GM08714 (cell line): ENCODE measurements around the gene AFMID.
"Not testable (repeated sequence)": the region's sequence is repeated elsewhere in the genome, so short reads cannot be mapped to it uniquely, and the experiment has no call there.

Experiments used
- H3K4me3 ChIP-seq: fragments of 200-500 bp; sonication (Bioruptor generic); 2 replicates; pipeline ENCODE4 v1.5.1; 2014; ENCODE audit warnings: mild to moderate bottlenecking, low read length, inconsistent platforms
- ZNF274 ChIP-seq: IDR thresholded peaks from 2 replicates; pipeline ENCODE4 v1.6.1; 2012; ENCODE audit warnings: mild to moderate bottlenecking, low read depth, low read length

AFMID gene

GRCh38 chr17:78230252-78230962 lies 43.2 kb downstream of the AFMID start:
- H3K4me3 ChIP-seq, result no peak overlapping the region
- TF ChIP-seq ZNF274, result no peak

GRCh38 chr17:78230996-78231935 lies 44.1 kb downstream of the AFMID start, which contains the start of gene TMEM235:
TSS of gene TMEM235 (plus strand) at chr17:78231631. CDS start at chr17:78232024, 393 bp downstream.
- TF ChIP-seq ZNF274, result no peak
- H3K4me3 ChIP-seq, result no peak within 1 kb of the TSS

- TF ChIP-seq ZNF274, result no peak
- H3K4me3 ChIP-seq, result no peak overlapping the region
Measured at GRCh38 chr17:78231991-78232858, 45.1 kb downstream of the AFMID start.

DNA sequence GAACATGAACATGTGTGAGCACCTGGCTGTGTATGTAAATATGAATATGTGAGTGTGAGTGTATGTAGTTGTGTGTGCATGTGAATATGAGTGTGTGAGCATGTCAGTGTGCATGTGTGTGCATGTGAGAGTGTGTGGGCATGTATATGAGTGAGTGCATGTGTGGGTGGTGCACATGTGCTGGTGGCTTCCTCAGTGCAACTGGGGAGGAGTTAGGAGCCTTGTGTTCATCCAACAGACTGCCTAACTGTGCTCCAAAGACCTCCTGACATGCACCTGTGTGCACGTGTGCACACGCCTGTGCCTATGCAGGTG lies 45.7 kb downstream of the AFMID start:
- TF ChIP-seq ZNF274, result no peak
- H3K4me3 ChIP-seq, result no peak overlapping the region

DNA sequence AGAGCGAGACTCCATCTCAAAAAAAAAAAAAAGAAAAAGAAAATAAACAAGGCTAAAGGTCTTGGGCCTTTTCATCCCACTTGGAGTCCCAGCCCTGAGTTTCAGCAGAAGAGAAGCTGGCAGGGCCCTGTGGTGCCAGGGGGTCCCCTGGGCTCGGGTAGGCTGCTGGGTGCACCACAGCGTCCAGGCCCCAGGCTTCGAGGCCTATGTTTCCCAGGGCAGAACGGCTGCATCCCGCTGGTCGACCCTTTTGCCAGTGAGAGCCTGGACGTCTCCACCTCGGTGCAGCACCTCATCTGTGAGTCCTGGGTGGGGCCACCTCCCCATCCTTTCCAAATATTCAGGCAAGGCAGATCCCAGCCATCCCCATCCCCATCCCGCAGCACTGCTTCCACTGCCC lies 46.5 kb downstream of the AFMID start:
- no peak overlapping the region for H3K4me3 ChIP-seq
- TF ChIP-seq ZNF274, result no peak

GRCh38 chr17:78234261-78234865 lies 47.2 kb downstream of the AFMID start:
- TF ChIP-seq ZNF274, result no peak
- H3K4me3 ChIP-seq, result no peak overlapping the region

DNA sequence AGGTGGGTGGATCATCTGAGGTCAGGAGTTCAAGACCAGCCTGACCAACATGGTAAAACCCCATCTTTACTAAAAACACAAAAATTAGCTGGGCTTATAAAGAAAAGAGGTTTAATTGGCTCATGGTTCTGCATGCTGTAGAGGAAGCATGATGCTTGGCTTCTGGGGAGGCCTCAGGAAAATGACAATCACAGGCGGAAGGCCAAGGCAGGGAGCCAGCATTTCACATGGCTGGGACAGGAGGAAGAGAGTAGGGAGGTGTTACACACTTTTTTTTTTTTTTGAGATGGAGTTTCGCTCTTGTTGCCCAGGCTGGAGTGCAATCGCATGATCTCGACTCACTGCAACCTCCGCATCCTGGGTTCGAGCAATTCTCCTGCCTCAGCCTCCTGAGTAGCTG lies 47.9 kb downstream of the AFMID start:
- H3K4me3 ChIP-seq, result not testable (repeated sequence)

DNA sequence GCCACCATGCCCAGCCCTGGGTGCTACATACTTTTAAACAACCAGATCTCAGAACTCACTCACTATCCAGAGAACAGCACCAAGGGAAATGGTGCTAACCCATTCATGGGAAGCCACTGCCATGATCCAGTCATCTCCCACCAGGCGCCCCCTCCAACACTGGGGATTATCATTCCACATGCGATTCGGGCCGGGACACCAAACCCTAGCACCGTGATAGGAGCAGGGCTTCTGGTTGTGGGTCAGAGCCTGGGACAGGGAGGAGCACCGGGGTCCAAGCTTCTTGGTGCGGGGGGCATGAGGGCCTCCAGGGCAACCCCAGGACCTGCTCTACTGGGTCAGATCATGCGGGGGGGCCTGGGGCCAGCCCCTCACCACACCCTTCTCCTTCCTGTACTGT lies 48.7 kb downstream of the AFMID start:
- no peak overlapping the region for H3K4me3 ChIP-seq
- no peak for TF ChIP-seq ZNF274

DNA sequence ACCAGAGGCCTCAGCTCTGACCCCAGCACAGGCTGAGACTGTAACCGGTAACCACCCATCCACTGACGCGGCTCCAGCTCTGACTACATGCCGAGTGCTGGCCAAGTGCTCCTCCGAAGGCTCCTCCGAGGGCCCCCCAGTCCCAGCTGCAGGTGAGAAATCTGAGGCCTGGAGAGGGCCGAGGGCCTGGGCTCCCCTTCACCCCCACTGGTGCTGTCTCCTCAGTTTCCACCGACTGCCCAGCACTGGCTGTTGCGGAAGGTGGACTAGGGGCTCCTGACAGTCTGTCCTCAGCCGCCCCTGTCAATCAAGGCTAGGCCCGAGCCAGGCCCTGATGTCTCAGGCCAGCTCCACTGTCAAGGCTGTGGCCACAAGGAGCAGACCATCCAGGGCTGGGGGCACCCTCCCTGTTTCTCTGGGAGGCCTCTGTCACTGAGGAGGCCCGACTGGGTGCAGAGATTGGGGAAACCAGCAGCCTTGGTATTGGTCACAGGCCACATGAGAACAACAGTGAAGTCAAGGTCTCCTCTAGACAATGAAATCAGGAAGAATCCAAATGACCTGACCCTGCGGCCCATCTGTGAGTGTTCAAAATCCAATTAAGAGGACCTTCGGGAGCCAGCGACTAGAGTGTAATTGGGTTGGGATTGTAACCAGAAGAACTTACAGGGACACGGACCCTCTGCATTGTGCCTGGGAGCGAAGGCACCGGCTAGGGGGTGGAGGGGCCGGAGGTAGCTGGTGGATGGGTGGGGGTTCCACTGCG lies 49.4 kb downstream of the AFMID start:
- TF ChIP-seq ZNF274, result no peak

GRCh38 chr17:78237401-78238012 lies 50.3 kb downstream of the AFMID start:
- no peak overlapping the region for H3K4me3 ChIP-seq
- no peak for TF ChIP-seq ZNF274

More for the DNA sequence above, 49.4 kb downstream of the AFMID start:
- H3K4me3 ChIP-seq, result no peak overlapping the region

DNA sequence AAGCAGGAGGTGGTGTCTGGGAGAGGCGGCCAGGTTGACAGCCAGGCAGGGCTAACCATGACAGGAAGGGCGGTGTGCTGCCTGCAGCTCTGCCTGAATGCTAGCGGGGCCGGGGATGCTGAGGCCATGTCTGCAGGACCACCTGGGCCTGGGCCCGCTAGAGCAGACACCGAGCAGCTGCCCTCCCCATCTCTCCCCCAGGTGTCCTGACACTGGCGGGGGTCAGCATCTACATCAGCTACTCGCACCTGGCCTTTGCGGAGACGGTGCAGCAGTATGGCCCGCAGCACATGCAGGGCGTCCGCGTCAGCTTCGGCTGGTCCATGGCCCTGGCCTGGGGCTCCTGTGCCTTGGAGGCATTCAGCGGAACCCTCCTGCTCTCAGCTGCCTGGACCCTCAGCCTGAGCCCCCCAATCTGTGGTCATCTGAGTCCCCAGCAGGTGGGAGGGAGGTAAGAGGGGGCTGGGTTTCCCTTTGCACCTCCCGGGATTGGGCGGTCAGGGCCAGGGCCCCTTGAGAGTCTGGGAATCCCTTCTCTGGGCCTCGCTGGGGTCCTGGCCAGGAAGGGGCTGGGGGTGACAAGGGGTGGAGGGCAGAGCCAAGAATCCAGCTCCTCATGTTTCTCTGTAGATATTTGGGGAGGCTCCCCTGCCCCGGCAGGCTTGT lies 51.8 kb downstream of the AFMID start:
- TF ChIP-seq ZNF274, result no peak
- no peak overlapping the region for H3K4me3 ChIP-seq

DNA sequence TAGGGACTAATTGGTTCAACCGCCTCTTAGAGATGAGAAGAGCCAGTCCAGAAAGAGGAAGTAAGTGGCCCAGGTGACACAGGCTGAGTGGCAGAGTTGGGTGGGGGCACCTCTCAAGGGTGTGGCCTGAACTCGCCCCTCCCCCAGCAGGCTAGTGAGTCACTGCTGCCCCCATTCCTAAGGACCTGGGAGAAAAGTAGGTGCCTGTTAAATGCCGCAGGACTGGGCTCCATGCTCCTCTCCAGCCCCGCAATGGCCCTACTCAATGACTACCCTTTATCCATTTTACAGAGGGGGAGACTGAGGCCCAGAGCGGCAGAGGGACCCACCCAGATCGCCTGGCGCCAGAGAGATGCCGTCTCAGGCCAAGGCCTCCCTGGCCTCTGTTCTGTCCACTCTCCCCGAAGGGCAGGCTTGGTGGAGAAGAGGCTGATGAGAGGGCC lies 52.3 kb downstream of the AFMID start:
- no peak for TF ChIP-seq ZNF274
- no peak overlapping the region for H3K4me3 ChIP-seq
